ENCODE measurements around the gene TMEM272. TPM values are rescaled to one million over a fixed set of nuclear protein-coding genes. Genes with fewer than 3 reads are reported as not detected.

TMEM272 gene
- total RNA-seq, result not detected in 2 replicates

DNA sequence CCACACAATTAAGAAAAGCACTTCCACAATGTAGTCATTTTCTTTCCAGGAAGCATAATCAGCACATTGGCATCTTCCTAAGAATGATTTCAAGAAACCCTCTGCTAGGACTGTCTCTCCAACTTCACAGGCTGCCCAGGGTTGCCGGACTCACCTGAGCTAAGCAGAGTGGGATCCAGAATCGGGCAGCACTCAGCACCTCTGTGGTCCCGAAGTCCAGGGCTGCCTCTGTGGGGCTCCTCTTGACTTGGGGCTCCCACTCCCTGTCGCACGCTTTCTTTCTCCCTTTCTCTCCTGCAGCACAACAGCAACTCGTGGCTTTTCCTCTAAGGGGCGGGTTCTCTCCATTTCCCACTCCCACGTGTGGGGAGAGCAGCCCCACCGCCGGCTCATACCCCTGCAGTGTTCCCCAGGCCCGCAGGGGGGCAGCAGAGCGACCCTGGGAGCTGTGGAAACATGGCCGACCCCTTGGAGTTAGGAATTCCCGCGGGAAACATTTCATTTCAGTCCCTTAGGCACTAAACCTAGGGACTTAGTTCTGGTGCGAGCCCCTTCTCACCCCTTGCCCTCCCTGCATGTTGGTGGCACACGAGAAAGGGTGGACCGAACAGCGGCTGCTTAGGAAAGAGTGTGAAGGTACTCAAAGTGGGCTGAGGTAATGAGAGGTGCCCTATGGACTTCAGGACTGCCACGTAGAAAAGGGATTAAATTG, at the start of gene TMEM272:
Gene TMEM272 (minus strand): TSS at position 316 of the 712 bp plus-strand sequence. CDS start 6,647 bp downstream, outside the sequence.

DNA sequence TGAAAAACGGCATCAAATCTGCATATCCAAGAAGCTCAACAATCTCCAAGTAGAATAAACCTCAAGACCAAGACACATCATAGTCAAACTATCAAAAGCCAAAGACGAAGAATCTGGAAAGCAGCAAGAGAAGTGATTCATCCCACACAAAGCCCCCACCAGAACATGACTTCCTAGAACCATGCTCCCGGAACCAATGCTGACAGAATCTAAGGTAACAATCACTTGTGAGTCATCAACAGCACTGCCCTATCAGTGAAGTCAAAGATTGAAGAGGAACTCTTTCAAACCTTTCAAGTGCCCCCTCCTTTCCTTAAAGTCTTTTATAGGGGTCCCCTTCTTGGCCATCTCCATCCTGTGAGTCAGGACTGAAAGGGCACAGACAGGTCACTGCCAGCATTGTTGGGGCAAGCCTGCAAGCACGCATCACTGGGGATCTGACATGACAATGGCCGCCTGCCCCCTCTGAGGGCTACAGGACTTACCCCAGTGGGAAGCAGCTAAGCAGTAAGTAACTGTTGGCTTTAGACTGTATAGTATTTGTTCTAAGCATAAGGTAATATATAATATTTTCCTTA, 16.8 kb upstream of the TMEM272 start, which contains the start of gene CCDC70:
Gene CCDC70 (plus strand): TSS at position 247 of the 578 bp plus-strand sequence. CDS start 3,443 bp downstream, outside the sequence.

DNA sequence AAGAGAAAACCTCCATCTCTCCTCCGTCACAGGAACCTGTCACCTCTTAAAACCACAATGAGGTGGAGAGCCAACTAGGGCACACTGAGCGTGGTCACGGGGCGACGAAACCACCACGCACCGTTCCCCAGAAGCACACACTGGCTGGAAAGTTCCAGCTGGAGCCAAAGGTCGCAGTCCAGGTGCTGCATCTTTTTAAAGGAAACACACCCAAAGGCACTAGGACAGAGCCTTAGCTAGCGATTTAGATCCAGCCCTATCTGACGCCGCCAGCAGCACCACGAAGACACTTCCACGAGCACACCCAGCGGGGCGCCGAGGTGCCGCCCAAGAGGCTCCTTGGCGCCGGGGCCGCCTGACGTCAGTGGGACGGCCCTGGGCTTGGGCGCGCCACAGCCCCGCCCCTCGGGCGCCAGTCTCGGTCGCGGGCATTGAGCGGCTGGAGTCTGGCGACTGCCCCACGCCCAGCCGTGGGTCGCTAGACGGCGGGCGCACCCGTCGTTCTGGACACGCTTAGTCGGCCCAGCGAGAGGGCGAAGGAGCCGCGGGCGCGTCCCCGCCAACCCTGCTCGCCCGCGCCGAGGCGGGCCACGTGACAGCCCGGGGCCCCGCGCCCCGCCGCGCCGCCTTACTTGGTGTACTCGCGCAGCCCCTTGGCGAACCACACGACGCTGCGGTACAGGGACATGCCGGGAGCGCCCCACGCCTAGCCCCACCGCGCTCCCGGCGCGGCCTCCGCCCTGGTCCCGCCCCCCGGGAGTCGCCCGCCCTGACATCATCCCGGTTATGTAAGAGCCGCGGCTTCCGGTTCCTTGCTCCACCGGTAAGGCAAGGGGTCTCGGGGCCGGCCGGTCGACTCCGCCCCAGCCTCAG, 41.3 kb downstream of the TMEM272 start, which contains the start of gene DHRS12:
Gene DHRS12 (minus strand): TSS at position 742 of the 873 bp plus-strand sequence. CDS start 4,504 bp downstream, outside the sequence.

Other genes with a start within 250 kb of the TMEM272 start
- 5.3 and 5.9 TPM in 2 replicates for gene DHRS12, start 41.0 kb downstream of the TMEM272 start, total RNA-seq
- gene CCDC70, start 16.8 kb upstream of the TMEM272 start, total RNA-seq, result not detected in 2 replicates
- 7.0 and 13.2 TPM in 2 replicates for gene ATP7B, start 166.3 kb upstream of the TMEM272 start, total RNA-seq
- 7.4 and 22.5 TPM in 2 replicates for gene ALG11, start 167.2 kb upstream of the TMEM272 start, total RNA-seq
- 6.8 and 17.4 TPM in 2 replicates for gene UTP14C, start 179.5 kb upstream of the TMEM272 start, total RNA-seq

Data from bladder microvascular endothelial cell (primary cell).